NOMO-1 (cell line): ENCODE measurements around the gene MAP3K6.

ENCODE experiments used
- DNase-seq, 2 experiments: peaks; one replicate each; lab custom pipeline; 2025; ENCODE audit not compliant: unreplicated experiment in 2 of 2; lab: John Stamatoyannopoulos, UW

The MAP3K6 gene

DNA sequence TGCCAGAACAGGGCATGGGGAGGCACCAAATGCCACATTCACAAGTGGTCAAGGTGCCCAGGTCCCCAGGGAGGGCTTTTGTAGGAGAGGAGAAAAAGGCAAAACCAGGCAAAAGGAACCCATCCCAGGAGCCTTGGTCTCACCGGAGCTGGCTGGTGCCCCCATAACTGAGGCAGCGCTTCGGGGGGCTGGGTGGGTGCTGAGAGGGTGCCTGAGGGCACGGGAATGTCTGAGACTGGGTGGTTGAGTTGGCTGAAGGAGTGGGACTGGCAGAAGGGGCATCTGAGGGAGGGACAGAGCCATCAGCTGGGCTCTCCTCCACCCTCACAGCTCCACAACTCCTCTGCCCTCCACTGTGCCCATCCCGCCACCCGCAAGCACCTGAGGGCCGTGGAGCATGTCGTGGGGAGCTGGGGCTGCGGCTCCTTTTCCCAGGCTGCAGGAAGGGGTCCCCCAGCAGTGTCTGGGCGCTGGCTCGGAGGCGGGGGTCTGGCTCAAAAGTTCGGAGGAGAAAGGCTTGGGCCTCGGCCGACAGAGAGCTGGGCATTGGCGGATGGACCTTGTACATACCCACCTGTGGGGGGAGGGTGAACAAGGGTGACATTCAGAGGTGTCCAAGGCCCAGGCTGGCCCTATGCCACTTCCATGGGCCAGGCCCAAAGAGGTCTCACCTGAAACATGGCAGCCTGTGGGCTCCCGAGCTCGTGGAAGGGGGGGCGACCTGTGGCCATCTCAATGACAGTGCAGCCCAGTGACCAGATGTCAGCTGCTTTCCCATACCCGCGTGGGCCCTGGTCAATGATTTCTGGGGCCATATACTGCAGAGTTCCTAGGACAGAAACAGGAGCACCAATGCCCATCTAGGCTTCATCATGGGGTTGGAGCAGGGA, 8.5 kb downstream of the MAP3K6 start:
- DNase-seq = no peak

GRCh38 chr1:27357281-27358037, 9.3 kb downstream of the MAP3K6 start:
- peak; percentile 71 to 74 for DNase-seq

DNA sequence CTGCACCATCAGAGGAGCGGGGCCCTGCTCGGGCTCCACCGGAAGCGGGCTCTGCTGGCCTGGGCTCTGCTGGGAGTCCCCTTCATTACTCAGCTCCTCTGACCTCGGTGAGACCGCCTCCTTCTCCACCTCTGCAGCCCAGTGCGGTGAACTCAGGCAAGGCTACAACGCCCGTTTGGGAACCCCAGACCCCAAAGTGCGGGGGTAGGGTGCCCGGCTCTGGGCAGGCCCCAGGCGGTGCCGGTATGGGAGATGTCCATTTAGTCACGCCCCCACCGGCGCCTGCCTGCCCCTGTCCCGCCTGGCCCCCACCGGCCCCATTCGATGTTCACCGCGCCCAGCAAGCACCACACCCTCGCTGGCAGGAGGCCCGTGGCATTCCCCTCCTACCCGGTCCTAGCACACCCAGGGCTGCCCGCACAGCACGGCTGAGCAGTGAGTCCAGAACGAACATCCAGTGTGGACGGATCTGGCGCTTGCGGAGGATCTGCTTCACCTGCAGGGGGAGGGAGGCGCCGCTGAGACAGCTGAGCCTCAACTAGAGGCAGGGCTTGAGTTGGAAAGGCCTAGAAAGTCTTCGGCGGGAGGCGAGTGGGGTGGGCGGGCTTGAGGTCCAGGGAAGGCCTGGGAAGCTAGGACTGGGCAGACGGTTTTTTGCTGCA, 10.0 kb downstream of the MAP3K6 start:
- no peak for DNase-seq

DNA sequence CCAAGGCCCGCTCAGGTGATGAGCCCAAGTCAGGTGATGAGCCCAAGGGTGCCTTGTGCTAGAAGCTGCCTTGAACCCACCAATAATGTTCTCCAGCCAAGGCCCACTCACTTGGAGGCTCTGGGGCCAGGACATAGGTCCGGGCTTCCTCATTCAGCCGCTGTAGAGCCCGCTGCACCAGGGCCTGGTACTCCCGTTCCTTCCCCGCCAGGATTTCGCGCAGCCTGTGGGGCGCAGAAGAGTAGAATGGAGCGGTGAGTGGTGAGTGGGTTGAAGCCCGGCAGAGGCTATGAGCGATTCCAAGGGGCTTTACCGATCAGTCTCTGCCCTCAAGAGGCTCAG, 10.5 kb downstream of the MAP3K6 start:
- DNase-seq = no peak

DNA sequence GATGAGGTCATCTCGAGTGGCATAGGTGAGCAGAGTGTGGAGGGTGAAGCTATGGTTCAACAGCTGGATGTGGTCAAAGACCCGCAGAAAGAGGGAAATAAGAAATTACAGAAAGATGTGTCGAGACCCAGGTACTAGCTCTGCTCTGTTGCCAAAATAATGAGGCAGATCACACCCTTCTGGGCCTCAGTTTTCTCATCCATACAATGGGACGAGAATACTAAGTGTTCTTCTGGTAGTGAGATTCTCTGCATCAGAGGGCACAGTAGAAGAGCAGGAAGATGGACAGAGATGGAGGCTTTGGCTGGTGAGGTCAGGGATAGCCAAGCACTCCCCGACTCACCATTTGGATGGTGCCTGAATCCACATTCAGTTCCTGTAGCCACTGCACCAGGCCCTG, 11.1 kb downstream of the MAP3K6 start:
- DNase-seq = no peak

- DNase-seq = no peak
These were observed 13.1 kb downstream of the MAP3K6 start for GRCh38 chr1:27353629-27354028.

DNA sequence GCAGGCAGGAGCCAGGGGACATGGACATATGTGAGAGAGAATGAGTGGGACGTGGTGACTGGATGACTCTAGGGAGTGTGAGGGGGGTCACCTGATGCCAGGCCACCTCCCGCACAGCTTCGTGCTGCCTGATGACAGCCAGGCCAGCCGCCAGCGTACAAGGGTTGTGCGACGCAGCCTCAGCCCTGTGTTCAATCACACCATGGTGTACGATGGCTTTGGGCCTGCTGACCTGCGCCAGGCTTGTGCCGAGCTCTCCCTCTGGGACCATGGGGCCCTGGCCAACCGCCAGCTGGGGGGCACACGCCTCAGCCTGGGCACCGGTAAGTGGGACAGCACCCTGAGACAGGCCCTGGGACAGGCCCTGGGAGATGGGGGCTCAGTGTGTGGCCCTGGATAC, 13.6 kb downstream of the MAP3K6 start:
- no peak for DNase-seq

DNA sequence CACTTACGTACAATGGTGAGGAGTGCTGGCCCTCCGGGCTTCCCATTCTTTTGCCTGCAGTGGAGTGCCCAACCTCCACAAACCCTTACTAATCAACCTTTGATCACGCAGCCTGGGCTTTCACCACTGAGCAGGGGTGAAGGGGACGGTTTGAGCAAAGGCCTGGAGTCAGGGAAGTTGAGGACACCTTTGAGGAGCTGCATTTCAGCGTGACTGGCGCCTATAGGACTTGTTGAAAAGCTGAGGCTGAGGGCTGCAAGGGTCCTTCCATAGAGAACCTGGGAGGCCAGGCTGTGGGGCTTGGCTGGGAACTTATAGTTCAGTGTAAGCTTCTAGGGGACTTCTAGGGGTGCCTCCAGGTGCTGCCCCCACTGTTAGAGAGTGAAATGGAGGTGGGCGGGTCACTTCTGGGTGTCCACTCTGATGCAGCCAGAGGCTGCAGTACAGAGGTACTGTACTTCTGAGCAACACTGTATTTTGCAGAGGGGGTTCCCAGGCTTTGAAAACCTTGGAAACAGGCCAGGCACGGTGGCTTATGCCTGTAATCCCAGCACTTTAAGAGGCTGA, 15.1 kb downstream of the MAP3K6 start:
- DNase-seq = no peak

GRCh38 chr1:27350663-27351540, 15.9 kb downstream of the MAP3K6 start:
- DNase-seq = no peak

DNA sequence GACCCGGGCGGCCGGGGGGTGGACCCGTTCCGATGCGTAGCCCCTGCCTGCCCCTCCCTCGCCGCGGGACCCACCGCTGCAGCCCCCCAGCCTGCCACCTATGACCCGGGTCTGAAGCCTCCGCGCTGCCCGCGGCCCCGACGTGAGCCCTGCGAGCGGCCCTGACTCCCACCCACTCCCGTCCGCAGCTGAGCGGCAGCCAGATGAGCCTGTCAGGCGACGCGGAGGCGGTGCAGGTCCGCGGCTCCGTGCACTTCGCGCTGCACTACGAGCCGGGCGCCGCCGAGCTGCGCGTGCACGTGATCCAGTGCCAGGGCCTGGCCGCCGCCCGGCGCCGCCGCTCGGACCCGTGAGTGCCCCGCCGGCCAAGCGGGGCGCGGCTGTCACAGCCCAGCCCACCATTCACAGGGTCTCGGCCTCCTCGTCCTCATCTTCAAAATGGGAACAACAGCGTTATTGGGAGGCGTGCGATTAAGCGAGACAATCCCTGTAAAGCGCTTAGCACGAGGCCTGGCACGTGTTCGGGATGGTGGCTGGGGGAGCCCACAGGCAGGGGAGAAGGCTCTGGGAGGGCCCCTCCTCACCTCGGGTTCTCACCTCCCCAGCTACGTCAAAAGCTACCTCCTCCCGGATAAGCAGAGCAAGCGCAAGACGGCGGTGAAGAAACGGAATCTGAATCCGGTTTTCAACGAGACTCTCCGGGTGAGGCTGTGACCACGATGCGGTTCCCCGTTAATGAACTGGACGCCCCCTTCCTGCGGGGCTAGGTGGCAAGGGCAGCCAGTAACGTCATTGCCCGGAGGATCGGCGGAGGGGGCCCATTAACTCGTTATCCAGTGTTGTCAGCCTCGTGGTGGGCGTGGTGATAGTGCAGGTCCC, 16.7 kb downstream of the MAP3K6 start:
- DNase-seq = no peak

- DNase-seq = no peak
These were observed 17.6 kb downstream of the MAP3K6 start for GRCh38 chr1:27348861-27349783.

DNA sequence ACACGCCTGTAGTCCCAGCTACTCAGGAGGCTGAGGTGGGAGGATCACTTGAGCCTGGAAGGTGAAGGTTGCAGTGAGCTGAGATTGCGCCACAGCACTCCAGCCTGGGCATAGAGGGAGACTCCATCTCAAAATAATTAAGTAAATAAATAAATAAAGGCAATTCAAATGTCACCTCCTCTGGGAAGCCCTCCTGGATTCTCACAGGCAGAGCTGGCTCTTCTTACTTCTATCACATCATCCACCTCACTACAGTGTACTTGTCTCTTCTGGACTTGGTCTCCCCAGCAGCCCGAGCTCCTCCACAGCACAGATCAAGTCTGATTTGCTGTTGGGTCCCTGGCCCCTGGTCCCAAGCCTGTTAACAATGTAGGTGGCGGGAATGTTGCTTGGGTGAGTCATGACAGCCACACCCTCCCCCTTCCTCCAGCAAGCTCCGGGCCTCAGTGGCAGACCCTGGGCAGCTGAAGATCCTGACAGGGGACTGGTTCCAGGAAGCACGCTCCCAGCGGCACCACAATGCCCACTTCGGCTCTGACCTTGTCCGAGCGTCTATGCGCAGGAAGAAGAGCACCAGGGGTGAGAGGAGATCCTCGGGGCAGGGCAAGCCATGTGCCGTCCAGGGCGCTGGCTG, 19.7 kb downstream of the MAP3K6 start:
- DNase-seq = no peak

DNA sequence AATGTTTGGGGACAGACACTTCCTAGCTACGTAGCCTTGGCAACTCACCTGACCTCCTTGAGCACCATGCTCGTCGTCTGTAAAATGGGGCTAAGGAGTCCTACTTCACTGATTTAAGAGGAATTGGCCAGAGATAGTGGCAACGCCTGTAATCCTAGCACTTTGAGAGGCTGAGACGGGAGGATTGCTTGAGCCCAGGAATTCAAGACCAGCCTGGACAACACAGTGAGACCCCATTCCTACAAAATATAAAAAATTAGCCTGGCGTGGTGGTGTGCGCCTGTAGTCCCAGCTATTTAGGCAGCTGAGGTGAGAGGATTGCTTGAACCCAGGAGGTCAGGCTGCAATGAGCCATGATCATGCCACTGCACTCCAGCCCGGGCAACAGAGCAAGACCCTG, 20.4 kb downstream of the MAP3K6 start:
- no peak for DNase-seq

DNA sequence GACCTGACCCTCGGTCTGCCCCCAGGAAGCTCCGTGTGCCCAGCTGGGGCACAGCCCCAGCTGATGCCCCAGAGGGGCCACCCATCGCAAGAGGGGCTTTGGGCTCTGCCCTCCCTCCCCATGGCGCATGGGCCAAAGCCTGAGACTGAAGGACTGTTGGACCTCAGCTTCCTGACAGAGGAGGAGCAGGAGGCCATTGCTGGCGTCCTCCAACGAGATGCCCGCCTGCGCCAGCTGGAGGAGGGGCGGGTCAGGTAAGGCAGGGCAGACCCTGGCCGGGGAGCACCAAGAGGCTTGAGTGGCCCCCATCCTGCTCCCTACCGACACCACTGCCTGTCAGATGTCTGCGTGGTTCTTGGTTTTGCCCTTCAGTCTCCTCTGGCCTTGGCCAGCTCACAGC, 21.5 kb downstream of the MAP3K6 start:
- DNase-seq = no peak

GRCh38 chr1:27343639-27344025, 23.1 kb downstream of the MAP3K6 start:
- no peak for DNase-seq

- DNase-seq = peak; percentile 84 to 96
These were observed 23.8 kb downstream of the MAP3K6 start for GRCh38 chr1:27342778-27343638.

GRCh38 chr1:27342391-27342777, 24.4 kb downstream of the MAP3K6 start:
- DNase-seq = peak; percentile 8 to 9
